ENCODE measurements around the gene ARF1. TPM values are rescaled to one million over a fixed set of nuclear protein-coding genes. Genes with fewer than 3 reads are reported as not detected.

Gene ARF1
- total RNA-seq, 2 donors from 2014 or later: 366 to 375 TPM

DNA sequence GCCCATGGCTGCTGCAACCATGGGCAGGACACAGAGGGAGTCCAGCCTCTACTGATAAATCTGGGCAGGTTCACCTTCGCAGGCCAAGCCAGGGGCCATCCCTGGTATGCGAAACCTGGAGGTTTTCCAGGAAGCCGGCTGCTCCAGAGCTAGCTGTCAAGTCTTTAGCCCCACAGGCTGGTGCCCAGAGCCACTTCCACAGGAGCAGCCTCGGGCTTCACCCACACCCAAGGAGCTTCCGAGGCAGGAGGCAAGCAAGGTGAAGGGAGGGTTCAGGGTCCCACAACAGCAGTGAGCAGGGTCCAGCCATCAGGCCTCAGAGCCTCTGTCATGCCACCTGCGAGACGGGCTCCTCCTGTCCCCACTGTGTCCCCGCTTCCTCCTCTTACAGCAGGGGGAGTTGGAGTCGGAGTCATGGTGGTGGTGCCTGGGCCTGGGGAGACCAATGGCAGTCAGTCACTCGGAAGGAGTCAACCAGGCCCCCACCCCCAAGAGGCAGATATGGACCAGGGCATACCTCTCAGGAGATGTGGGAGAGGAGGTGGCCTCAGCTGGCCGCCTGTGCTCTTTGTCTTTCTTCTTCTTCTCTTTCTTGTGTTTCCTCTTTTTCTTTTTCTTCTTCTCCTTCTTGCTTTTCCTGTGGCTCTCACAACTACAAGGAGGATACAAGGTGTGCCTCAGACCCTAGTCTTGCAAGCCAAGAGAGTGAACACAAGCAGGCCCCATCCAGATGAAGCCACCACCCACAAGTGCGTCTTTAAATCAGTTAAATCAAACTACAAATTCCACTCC lies 18.5 kb downstream of the ARF1 start:
- DNase-seq (ENCODE audit: low spot score): no peak
- peak overlapping the region in 1 of 2 donors; percentile 22 for H3K27ac ChIP-seq
- TF ChIP-seq, protein P1, sequence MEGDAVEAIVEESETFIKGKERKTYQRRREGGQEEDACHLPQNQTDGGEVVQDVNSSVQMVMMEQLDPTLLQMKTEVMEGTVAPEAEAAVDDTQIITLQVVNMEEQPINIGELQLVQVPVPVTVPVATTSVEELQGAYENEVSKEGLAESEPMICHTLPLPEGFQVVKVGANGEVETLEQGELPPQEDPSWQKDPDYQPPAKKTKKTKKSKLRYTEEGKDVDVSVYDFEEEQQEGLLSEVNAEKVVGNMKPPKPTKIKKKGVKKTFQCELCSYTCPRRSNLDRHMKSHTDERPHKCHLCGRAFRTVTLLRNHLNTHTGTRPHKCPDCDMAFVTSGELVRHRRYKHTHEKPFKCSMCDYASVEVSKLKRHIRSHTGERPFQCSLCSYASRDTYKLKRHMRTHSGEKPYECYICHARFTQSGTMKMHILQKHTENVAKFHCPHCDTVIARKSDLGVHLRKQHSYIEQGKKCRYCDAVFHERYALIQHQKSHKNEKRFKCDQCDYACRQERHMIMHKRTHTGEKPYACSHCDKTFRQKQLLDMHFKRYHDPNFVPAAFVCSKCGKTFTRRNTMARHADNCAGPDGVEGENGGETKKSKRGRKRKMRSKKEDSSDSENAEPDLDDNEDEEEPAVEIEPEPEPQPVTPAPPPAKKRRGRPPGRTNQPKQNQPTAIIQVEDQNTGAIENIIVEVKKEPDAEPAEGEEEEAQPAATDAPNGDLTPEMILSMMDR (IDR thresholded peaks at IDR 0.05): no peak

GRCh38 chr1:228101614-228101993 lies 19.1 kb downstream of the ARF1 start:
- ATAC-seq (ENCODE audit: insufficient number of reproducible peaks, low FRiP score, low read depth) (no peak), DNase-seq (ENCODE audit: low spot score) (no peak)
- Histone ChIP-seq H3K36me3 (peaks cover 36% of the 10 kb centered on the region), H3K4me3 (peak overlapping the region; percentile 92), H3K4me1 (ENCODE audit: control insufficient read depth in 1 of 2, low read depth in 2 of 2) (peaks cover 9 to 26% of the 10 kb centered on the region in 2 donors), H3K9me3 (no peaks in the 10 kb centered on the region), H3K27ac (peak overlapping the region; percentile 22 to 92), H3K27me3 (replicated peaks; ENCODE audit: insufficient read depth) (no peaks in the 10 kb centered on the region)
- TF ChIP-seq, protein P1 (IDR thresholded peaks at IDR 0.05): no peak

More for the DNA sequence above, 18.5 kb downstream of the ARF1 start:
- peaks cover 9 to 30% of the 10 kb centered on the region in 2 donors for H3K4me1 ChIP-seq (ENCODE audit: control insufficient read depth in 1 of 2, low read depth in 2 of 2)
- peaks cover 32% of the 10 kb centered on the region for H3K36me3 ChIP-seq
- no peaks in the 10 kb centered on the region for H3K9me3 ChIP-seq
- ATAC-seq (ENCODE audit: insufficient number of reproducible peaks, low FRiP score, low read depth): no peak
- no peak overlapping the region for H3K4me3 ChIP-seq
- no peaks in the 10 kb centered on the region for H3K27me3 ChIP-seq (replicated peaks; ENCODE audit: insufficient read depth)

DNA sequence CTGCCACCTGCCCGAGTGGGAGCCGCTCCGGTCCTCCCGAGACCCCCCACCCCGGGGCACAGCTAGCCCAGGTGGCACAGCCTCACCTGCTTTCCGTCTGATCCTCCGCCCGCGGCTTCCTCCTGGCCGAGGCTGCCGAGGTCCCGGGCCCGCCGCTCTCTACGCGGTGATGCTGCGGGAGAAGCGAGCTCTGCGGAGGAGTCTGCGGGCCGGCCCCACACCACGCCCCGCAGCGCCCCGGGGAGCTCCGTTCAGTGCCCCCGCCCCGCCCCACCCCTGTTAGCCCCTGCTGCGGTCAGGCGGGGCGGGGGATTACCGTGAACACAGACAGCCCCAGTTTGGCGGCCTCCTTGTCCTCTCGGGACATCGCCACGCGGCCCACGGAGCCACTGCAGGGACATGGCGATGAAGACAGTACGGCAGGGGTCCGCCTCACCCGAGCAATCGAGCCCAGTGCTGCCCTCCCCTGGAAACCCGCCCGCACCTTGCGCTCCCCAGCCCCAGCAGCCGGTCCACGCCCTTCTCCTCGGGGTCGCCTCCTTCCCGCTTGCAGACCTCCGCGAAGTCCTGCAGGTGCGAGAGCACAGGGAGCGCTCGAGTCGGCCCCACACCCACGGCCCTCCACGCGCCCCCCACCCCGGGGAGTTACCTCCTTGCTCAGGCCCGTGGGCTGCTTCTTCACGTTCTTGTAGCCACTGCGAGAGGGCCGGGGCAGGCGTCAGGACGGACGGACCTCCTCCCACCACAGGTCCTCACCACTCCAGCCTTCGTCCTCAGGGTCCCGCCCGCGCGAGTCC lies 19.7 kb downstream of the ARF1 start:
- peaks cover 9 to 26% of the 10 kb centered on the region in 2 donors for H3K4me1 ChIP-seq (ENCODE audit: control insufficient read depth in 1 of 2, low read depth in 2 of 2)
- TF ChIP-seq, protein P1 (IDR thresholded peaks at IDR 0.05): no peak
- peaks cover 40% of the 10 kb centered on the region for H3K36me3 ChIP-seq
- ATAC-seq (ENCODE audit: insufficient number of reproducible peaks, low FRiP score, low read depth) (no peak), DNase-seq (ENCODE audit: low spot score) (no peak)
- H3K27me3 ChIP-seq (replicated peaks; ENCODE audit: insufficient read depth): no peaks in the 10 kb centered on the region
- H3K27ac ChIP-seq: peak overlapping the region; percentile 77 to 92
- peak overlapping the region; percentile 92 for H3K4me3 ChIP-seq
- H3K9me3 ChIP-seq: no peaks in the 10 kb centered on the region

- no peaks in the 10 kb centered on the region for H3K27me3 ChIP-seq (replicated peaks; ENCODE audit: insufficient read depth)
Measured at GRCh38 chr1:228102791-228103620, 20.5 kb downstream of the ARF1 start, which contains the start of gene C1orf35. C1orf35 (minus strand) TSS chr1:228103325; CDS start chr1:228103227, 98 bp downstream.

More at GRCh38 chr1:228102791-228103620, 20.5 kb downstream of the ARF1 start, which contains the start of gene C1orf35:
- H3K9me3 ChIP-seq: no peaks in the 10 kb centered on the region
- H3K36me3 ChIP-seq: peaks cover 32% of the 10 kb centered on the region
- ATAC-seq (ENCODE audit: insufficient number of reproducible peaks, low FRiP score, low read depth) (peak; percentile 85), DNase-seq (ENCODE audit: low spot score) (peak; percentile 67)
- peak within 1 kb of the TSS; percentile 77 to 92 for H3K27ac ChIP-seq
- H3K4me1 ChIP-seq (ENCODE audit: control insufficient read depth in 1 of 2, low read depth in 2 of 2): peaks cover 12 to 33% of the 10 kb centered on the region in 2 donors
- TF ChIP-seq, protein P1 (IDR thresholded peaks at IDR 0.05): no peak
- peak within 1 kb of the TSS; percentile 92 for H3K4me3 ChIP-seq
